CD14-positive monocyte (primary cell): Measurements from ENCODE around the gene CYBB. TPM values are rescaled to one million over a fixed set of nuclear protein-coding genes. Genes with fewer than 3 reads are reported as not detected.

ENCODE experiments used
- DNase-seq, 3 donors: peaks; one replicate each; pipeline ENCODE4 v3.0.0-alpha.2; 2011 to 2022
- H2AFZ ChIP-seq: 2 replicates; pipeline ENCODE4 v1.6.0; 2012; ENCODE audit warnings: mild to moderate bottlenecking, low read depth, low read length, inconsistent platforms; ENCODE audit not compliant: insufficient read depth, poor library complexity, severe bottlenecking
- H3K27ac ChIP-seq, 2 donors: 1 replicate in 1 of 2; 2 replicates in 1 of 2; pipeline ENCODE4 v1.5.1; 2012 to 2013; ENCODE audit warnings: low read length in 2 of 2, control low read depth in 1 of 2, inconsistent platforms in 1 of 2, low read depth in 1 of 2, mild to moderate bottlenecking in 1 of 2
- H3K27me3 ChIP-seq, 2 donors: one replicate each; pipeline versions ENCODE4 v1.6.0 to v1.6.1; 2011 to 2013; ENCODE audit warnings: low read length in 2 of 2; ENCODE audit not compliant: control insufficient read depth in 2 of 2, insufficient read depth in 2 of 2
- H3K36me3 ChIP-seq, 2 donors: replicated peaks in 1 of 2; 1 replicate in 1 of 2; 2 replicates in 1 of 2; pipeline versions ENCODE4 v1.5.1 to v1.6.1; 2012 to 2013; ENCODE audit warnings: low read length in 2 of 2, control low read depth in 1 of 2, inconsistent platforms in 1 of 2, mild to moderate bottlenecking in 1 of 2; ENCODE audit not compliant: insufficient read depth in 2 of 2, control insufficient read depth in 1 of 2
- H3K4me1 ChIP-seq, 2 donors: 1 replicate in 1 of 2; 2 replicates in 1 of 2; pipeline versions ENCODE4 v1.5.1 to v1.6.1; 2012 to 2013; ENCODE audit warnings: low read length in 2 of 2, control low read depth in 1 of 2, inconsistent platforms in 1 of 2, mild to moderate bottlenecking in 1 of 2, moderate library complexity in 1 of 2; ENCODE audit not compliant: insufficient read depth in 2 of 2, control insufficient read depth in 1 of 2
- H3K4me2 ChIP-seq: replicated peaks from 2 replicates; pipeline ENCODE3; 2012; ENCODE audit warnings: low read length, moderate library complexity, mild to moderate bottlenecking; ENCODE audit not compliant: poor library complexity, severe bottlenecking; ENCODE audit errors: extremely low read depth
- H3K4me3 ChIP-seq, 3 experiments: fragments of 200-600 bp in 1 of 3; sonication (generic) in 1 of 3; replicated peaks in 1 of 3; 1 replicate in 2 of 3; 2 replicates in 1 of 3; pipeline ENCODE4 v1.5.1; 2011 to 2013; ENCODE audit warnings: low read length in 3 of 3, mild to moderate bottlenecking in 3 of 3, control low read depth in 2 of 3, low read depth in 2 of 3, inconsistent platforms in 1 of 3, moderate library complexity in 1 of 3
- H3K79me2 ChIP-seq: 2 replicates; pipeline ENCODE4 v1.6.0; 2012; ENCODE audit warnings: mild to moderate bottlenecking, control low read depth, inconsistent platforms, low read length, moderate library complexity; ENCODE audit not compliant: insufficient read depth
- H3K9ac ChIP-seq: 2 replicates; pipeline ENCODE4 v1.6.0; 2017; ENCODE audit warnings: low read length, mild to moderate bottlenecking; ENCODE audit not compliant: insufficient read depth, poor library complexity, severe bottlenecking
- H3K9me3 ChIP-seq, 2 donors: replicated peaks in 1 of 2; 1 replicate in 1 of 2; 2 replicates in 1 of 2; pipeline versions ENCODE4 v1.5.1 to v1.6.1; 2012 to 2013; ENCODE audit warnings: low read length in 2 of 2, control low read depth in 1 of 2; ENCODE audit not compliant: control insufficient read depth in 1 of 2, insufficient read depth in 1 of 2
- H4K20me1 ChIP-seq: 2 replicates; pipeline ENCODE4 v1.6.0; 2012; ENCODE audit warnings: mild to moderate bottlenecking, low read length, control low read depth, moderate library complexity; ENCODE audit not compliant: insufficient read depth
- H3K27ac Mint-ChIP-seq, 7 donors: one replicate each; pipeline ENCODE4 v1.8.0; 2020; ENCODE audit warnings: mild to moderate bottlenecking in 7 of 7, mixed read lengths in 7 of 7, moderate library complexity in 6 of 7, inconsistent platforms in 2 of 7
- H3K27me3 Mint-ChIP-seq, 3 donors: one replicate each; pipeline ENCODE4 v1.8.0; 2021 to 2022; ENCODE audit warnings: low read depth in 3 of 3, mild to moderate bottlenecking in 3 of 3, mixed read lengths in 3 of 3, moderate library complexity in 3 of 3, inconsistent platforms in 1 of 3
- H3K36me3 Mint-ChIP-seq, 2 donors: one replicate each; pipeline ENCODE4 v1.8.0; 2020; ENCODE audit warnings: mixed read lengths in 2 of 2, inconsistent platforms in 1 of 2, mild to moderate bottlenecking in 1 of 2
- H3K4me1 Mint-ChIP-seq: one replicate; pipeline ENCODE4 v1.8.0; 2020; ENCODE audit warnings: mild to moderate bottlenecking, mixed read lengths
- H3K4me3 Mint-ChIP-seq, 2 donors: one replicate each; pipeline ENCODE4 v1.8.0; 2020; ENCODE audit warnings: mild to moderate bottlenecking in 2 of 2, mixed read lengths in 2 of 2, moderate library complexity in 1 of 2
- H3K9me3 Mint-ChIP-seq, 7 donors: one replicate each; pipeline ENCODE4 v1.8.0; 2020 to 2022; ENCODE audit warnings: mixed read lengths in 7 of 7, mild to moderate bottlenecking in 6 of 7, moderate library complexity in 6 of 7, inconsistent platforms in 2 of 7
- WGBS: methylation state at CpG from one replicate; pipeline ENCODE4 v1.1.5; 2013; ENCODE audit warnings: missing lambda C conversion rate; ENCODE audit not compliant: insufficient coverage; 5-methylcytosine and 5-hydroxymethylcytosine counted together
- intact Hi-C, 2 donors: fragments of 100-400 bp; cut with micrococcal nuclease; formaldehyde crosslinking; loops; one replicate each; pipeline versions ENCODE4 v1.15.0 to v1.15.1; 2023
- polyA plus RNA-seq, 3 donors: library from polyadenylated mRNA; depleted of rRNA in 1 of 3; unstranded in 2 of 3; stranded (reverse) in 1 of 3; fragments of 300-500 nt in 2 of 3; fragments of >200 nt in 1 of 3; fragmentation: Illumina TruSeq in 2 of 3; gene quantifications; 1 replicate in 2 of 3; 2 replicates in 1 of 3; pipeline ENCODE4 v1.2.3, GENCODE V29; 2012 to 2021
- TF ChIP-seq, protein P1 (sequence below): fragments of 200-600 bp; IDR thresholded peaks from one replicate; pipeline ENCODE4 v1.8.0; 2022; ENCODE audit warnings: antibody characterized with exemption, mild to moderate bottlenecking

The CYBB gene
- polyA plus RNA-seq, 3 donors, result 328 to 851 (median 842) TPM

DNA sequence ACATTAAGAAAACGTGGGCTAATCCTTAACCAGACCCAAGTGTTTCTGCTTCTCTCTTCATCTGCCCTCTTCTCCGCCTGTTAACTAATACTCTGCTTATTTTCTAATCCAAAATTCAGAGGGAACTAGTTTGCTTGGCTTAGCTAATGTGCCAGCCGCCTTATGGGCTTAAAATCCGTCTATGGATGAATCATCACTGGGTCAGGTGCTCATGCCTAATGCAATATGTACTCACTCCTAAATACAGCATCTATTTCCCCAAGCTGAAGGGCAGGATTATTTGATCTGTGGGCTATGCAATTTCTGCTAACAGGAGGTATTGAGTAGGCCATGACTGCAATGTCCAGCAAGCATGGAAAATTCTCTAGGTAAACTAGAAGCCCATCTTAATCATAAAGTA lies 55.1 kb downstream of the CYBB start:
- Mint-ChIP-seq H3K9me3 (peaks cover 0 to 1% (median 0%) of the 10 kb centered on the region in 7 donors), H3K27ac (no peak overlapping the region), H3K4me1 (peaks cover 4% of the 10 kb centered on the region), H3K36me3 (peaks cover 6 to 8% of the 10 kb centered on the region in 2 donors), H3K4me3 (no peak overlapping the region), H3K27me3 (peaks cover 0 to 4% (median 0%) of the 10 kb centered on the region in 3 donors)
- intact Hi-C loops, result no loop called here
- WGBS, result 100% methylated on average over 1 of the region's 4 CpGs
- DNase-seq, result no peak
- H2AFZ ChIP-seq, result no peak overlapping the region
- TF ChIP-seq, protein P1, sequence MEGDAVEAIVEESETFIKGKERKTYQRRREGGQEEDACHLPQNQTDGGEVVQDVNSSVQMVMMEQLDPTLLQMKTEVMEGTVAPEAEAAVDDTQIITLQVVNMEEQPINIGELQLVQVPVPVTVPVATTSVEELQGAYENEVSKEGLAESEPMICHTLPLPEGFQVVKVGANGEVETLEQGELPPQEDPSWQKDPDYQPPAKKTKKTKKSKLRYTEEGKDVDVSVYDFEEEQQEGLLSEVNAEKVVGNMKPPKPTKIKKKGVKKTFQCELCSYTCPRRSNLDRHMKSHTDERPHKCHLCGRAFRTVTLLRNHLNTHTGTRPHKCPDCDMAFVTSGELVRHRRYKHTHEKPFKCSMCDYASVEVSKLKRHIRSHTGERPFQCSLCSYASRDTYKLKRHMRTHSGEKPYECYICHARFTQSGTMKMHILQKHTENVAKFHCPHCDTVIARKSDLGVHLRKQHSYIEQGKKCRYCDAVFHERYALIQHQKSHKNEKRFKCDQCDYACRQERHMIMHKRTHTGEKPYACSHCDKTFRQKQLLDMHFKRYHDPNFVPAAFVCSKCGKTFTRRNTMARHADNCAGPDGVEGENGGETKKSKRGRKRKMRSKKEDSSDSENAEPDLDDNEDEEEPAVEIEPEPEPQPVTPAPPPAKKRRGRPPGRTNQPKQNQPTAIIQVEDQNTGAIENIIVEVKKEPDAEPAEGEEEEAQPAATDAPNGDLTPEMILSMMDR, result no peak
- no peaks in the 10 kb centered on the region for H3K36me3 ChIP-seq
- peaks cover under 1 to 2% of the 10 kb centered on the region in 2 donors for H3K4me1 ChIP-seq
- no peak overlapping the region for H3K27ac ChIP-seq
- H3K79me2 ChIP-seq, result no peaks in the 10 kb centered on the region
- H4K20me1 ChIP-seq, result no peaks in the 10 kb centered on the region
- no peak overlapping the region for H3K9ac ChIP-seq
- no peak overlapping the region for H3K4me2 ChIP-seq
- peaks cover 0 to 3% of the 10 kb centered on the region in 2 donors for H3K27me3 ChIP-seq
- no peaks in the 10 kb centered on the region for H3K9me3 ChIP-seq
- no peak overlapping the region for H3K4me3 ChIP-seq

DNA sequence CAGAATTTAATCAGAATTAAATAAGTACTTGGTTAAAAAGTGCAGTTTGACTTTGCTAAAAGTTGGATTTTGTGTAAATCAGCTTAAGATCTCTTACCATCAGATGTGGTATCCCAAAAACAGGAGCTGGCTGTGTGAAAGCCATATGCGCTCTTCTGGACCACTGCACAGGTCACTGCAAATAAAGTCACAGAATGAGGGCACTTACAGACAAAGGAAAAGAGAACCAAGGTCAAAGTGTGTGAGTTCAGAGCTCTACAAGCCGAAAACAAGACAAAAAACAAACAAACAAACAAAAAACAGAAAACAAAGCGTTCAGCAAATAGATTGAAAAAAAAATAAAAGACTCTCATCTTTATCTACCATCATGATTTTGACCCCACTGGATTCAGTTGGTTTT lies 61.1 kb downstream of the CYBB start:
- Histone ChIP-seq H3K4me2 (no peak overlapping the region), H3K9me3 (no peaks in the 10 kb centered on the region), H3K36me3 (peaks cover 7 to 8% of the 10 kb centered on the region in 2 donors), H3K27ac (no peak overlapping the region), H3K9ac (no peak overlapping the region), H3K4me3 (no peak overlapping the region), H2AFZ (no peak overlapping the region), H3K79me2 (no peaks in the 10 kb centered on the region), H4K20me1 (no peaks in the 10 kb centered on the region), H3K27me3 (no peaks in the 10 kb centered on the region), H3K4me1 (no peaks in the 10 kb centered on the region)
- Mint-ChIP-seq H3K4me3 (no peak overlapping the region), H3K27me3 (peaks cover 0 to 4% (median 0%) of the 10 kb centered on the region in 3 donors), H3K36me3 (peaks cover 13 to 14% of the 10 kb centered on the region in 2 donors), H3K9me3 (no peaks in the 10 kb centered on the region), H3K4me1 (peaks cover 1% of the 10 kb centered on the region), H3K27ac (no peak overlapping the region)
- no peak for DNase-seq
- TF ChIP-seq, protein P1, result no peak
- intact Hi-C loops, result no loop called here
- WGBS, result no CpG with 5 or more reads among the region's 3 CpGs
